Measurements from ENCODE around the gene THAP11. TPM values are rescaled to one million over a fixed set of nuclear protein-coding genes. Genes with fewer than 3 reads are reported as not detected.

Gene THAP11
- total and polyA plus RNA-seq, 8 donors = 5.1 to 16.5 (median 13.7) TPM

DNA sequence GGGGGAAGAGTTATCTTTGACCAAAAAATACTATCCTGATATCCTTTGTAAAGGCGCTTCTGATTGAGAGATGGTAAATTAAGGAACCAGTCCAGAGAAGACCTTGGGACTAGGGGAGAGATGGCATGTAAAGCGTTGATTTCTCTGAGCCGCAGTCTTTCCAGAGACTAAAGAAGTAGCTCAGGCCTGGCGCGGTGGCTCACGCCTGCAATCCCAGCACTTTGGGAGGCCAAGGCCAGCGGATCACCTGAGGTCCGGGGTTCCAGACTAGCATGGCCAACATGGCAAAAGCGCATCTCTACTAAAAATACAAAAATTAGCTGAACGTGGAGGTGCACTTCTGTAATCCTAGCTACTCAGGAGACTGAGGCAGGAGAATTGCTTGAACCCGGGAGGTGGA is 6.0 kb downstream of the THAP11 start:
- TF ChIP-seq, protein P1, sequence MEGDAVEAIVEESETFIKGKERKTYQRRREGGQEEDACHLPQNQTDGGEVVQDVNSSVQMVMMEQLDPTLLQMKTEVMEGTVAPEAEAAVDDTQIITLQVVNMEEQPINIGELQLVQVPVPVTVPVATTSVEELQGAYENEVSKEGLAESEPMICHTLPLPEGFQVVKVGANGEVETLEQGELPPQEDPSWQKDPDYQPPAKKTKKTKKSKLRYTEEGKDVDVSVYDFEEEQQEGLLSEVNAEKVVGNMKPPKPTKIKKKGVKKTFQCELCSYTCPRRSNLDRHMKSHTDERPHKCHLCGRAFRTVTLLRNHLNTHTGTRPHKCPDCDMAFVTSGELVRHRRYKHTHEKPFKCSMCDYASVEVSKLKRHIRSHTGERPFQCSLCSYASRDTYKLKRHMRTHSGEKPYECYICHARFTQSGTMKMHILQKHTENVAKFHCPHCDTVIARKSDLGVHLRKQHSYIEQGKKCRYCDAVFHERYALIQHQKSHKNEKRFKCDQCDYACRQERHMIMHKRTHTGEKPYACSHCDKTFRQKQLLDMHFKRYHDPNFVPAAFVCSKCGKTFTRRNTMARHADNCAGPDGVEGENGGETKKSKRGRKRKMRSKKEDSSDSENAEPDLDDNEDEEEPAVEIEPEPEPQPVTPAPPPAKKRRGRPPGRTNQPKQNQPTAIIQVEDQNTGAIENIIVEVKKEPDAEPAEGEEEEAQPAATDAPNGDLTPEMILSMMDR (IDR thresholded peaks at IDR 0.05) = no peak
- H3K36me3 ChIP-seq = no peaks in the 10 kb centered on the region
- H3K4me3 ChIP-seq = peak overlapping the region; percentile 73 to 100 (median 88)
- H3K9me3 ChIP-seq = no peaks in the 10 kb centered on the region
- H3K27me3 ChIP-seq = no peaks in the 10 kb centered on the region
- DNase-seq = no peak
- WGBS, 2 donors = 78 to 85% methylated on average over 11 of the region's 11 CpGs
- no peak for ATAC-seq
- intact Hi-C loops (cut with DNase I) = no loop called here
- FAIRE-seq = no peak
- peak overlapping the region in 1 of 4 donors; percentile 97 for H3K27ac ChIP-seq
- H3K4me1 ChIP-seq = peaks cover 14 to 32% (median 19%) of the 10 kb centered on the region in 3 donors

DNA sequence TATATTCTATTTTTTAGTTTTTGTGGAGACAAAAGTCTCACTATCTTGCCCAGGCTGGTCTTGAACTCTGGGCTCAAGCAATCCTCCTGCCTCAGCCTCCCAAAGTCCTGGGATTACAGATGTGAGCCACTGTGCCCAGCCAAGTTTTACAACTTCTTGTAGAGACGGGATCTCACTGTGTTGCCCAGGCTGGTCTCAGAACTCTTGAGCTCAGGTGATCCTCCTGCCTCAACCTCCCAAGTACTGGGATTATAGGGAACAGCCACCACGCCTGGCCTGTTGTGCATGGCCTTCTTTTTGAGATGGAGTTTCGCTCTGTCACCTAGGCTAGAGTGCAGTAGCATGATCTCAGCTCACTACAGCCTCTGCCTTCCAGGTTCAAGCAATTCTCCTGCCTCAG is 11.6 kb downstream of the THAP11 start:
- Histone ChIP-seq H3K36me3 (no peaks in the 10 kb centered on the region), H3K4me1 (peaks cover 29 to 36% (median 32%) of the 10 kb centered on the region in 3 donors), H3K9me3 (no peaks in the 10 kb centered on the region), H3K4me3 (no peak overlapping the region), H3K27me3 (no peaks in the 10 kb centered on the region), H3K27ac (no peak overlapping the region)
- 95 to 96% methylated on average over 3 of the region's 3 CpGs for WGBS, 2 donors
- FAIRE-seq = no peak
- DNase-seq = no peak
- TF ChIP-seq, protein P1 (IDR thresholded peaks at IDR 0.05) = no peak
- intact Hi-C loops (cut with DNase I) = no loop called here
- no peak for ATAC-seq

DNA sequence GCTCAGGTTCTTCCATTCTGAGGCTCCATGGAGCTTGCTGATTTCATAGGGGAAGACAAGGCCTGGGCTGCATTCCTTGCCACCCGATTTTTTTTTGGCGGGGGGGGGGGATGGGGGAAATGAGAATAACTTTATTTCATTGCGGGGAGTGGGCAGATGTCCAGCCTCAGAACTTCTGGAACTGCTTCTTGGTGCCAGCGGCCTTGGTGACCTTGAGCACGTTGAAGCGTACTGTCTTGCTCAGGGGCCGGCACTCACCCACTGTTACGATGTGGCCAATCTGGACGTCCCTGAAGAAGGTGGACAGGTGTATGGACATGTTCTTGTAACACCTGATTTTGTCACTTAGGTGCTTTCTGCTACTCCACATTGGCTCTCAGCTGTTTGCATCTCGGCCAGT is 13.7 kb downstream of the THAP11 start:
- TF ChIP-seq, protein P1 (IDR thresholded peaks at IDR 0.05) = no peak
- intact Hi-C loops (cut with DNase I) = no loop called here
- peak in 1 of 6 donors; percentile 55 for DNase-seq
- FAIRE-seq = no peak
- Histone ChIP-seq H3K4me3 (no peak overlapping the region), H3K36me3 (no peaks in the 10 kb centered on the region), H3K4me1 (peaks cover 29 to 36% (median 32%) of the 10 kb centered on the region in 3 donors), H3K27me3 (no peaks in the 10 kb centered on the region), H3K9me3 (no peaks in the 10 kb centered on the region), H3K27ac (peak overlapping the region in 2 of 4 donors; percentile 82 to 85)
- WGBS, 2 donors = 19 to 26% methylated on average over 10 of the region's 10 CpGs
- peak in 2 of 4 donors; percentile 19 to 21 for ATAC-seq

DNA sequence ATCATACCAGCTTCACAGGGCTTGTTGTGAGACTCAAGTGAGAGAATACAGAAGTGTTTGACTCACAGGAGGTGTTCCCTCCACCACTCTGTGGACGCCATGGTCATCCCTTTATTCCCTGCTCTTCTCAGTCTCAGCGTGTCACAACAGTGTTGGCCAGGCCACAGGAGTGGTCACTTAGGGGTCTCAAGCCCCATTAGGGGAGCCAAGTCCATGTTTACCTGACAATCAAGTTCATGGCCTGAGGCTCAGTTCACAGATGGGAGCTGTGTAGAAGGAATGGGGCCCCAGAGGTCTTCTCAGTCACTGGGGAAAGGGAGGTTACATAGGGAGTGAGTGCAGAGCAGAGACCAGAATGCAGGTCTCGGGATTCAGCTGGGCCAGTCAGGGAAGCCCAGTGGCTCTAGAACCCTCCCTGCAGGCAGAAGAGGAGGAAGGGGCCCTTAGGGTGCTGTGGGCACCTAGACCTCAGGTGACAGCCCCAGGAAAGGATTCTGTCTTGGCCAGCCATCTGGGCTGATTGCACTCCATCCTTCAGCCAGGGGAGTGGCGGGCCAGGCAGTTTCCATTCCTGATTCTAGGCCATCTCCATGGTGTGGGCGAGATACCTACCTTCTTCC is 14.9 kb downstream of the THAP11 start:
- WGBS, 2 donors = 90 to 95% methylated on average over 5 of the region's 5 CpGs
- intact Hi-C loops (cut with DNase I) = no loop called here
- peak in 2 of 4 donors; percentile 8 to 14 for ATAC-seq
- peaks cover 29 to 36% (median 32%) of the 10 kb centered on the region in 3 donors for H3K4me1 ChIP-seq
- FAIRE-seq = no peak
- TF ChIP-seq, protein P1 (IDR thresholded peaks at IDR 0.05) = no peak
- H3K4me3 ChIP-seq = no peak overlapping the region
- no peaks in the 10 kb centered on the region for H3K36me3 ChIP-seq
- no peaks in the 10 kb centered on the region for H3K9me3 ChIP-seq
- no peaks in the 10 kb centered on the region for H3K27me3 ChIP-seq
- H3K27ac ChIP-seq = peak overlapping the region; percentile 82 to 87 (median 85)
- DNase-seq = no peak

DNA sequence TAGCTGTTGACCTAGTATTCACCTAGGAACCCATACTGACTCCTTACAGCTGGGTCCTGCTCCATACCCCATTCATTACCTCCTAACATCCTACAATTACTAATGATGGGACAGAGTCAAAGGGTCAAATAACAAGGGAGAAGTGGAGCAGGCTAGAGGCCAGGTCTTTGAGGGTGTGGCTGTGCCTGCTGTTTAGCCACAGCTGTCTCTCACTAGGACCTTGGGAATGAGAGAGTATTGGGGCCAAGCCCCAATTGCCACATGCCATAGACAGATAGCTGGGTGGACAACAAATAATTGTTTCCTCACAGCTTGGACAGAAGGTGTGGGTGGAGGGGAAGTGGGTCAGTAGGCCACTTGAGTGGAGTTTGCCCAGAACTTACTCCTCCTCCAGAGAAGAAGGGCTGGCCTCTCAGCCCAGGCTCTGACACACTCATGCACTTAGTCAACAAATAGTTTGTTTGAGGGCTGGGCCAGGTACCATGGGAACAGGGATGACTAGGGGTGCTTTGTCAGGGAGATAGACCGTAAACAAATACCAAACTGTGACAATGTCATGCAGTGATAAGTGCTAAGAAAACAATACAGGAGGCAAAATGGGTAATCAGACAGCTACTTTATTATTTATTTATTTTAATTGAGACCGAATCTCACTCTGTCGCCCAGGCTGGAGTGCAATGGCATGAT is 15.6 kb downstream of the THAP11 start:
- no peak overlapping the region for H3K4me3 ChIP-seq
- DNase-seq (peak; percentile 63 to 86 (median 82)), FAIRE-seq (peak; percentile 51), ATAC-seq (peak; percentile 91 to 96 (median 94))
- H3K4me1 ChIP-seq = peaks cover 29 to 36% (median 32%) of the 10 kb centered on the region in 3 donors
- 22 to 24% methylated on average over 3 of the region's 3 CpGs for WGBS, 2 donors
- no peaks in the 10 kb centered on the region for H3K36me3 ChIP-seq
- H3K9me3 ChIP-seq = no peaks in the 10 kb centered on the region
- TF ChIP-seq, protein P1 (IDR thresholded peaks at IDR 0.05) = no peak
- intact Hi-C loops (cut with DNase I) = no loop called here
- H3K27me3 ChIP-seq = no peaks in the 10 kb centered on the region
- H3K27ac ChIP-seq = peak overlapping the region; percentile 82 to 87 (median 85)

Measured in pancreas (tissue), 10 donors.